GM18870 (cell line): ENCODE data around the gene EIPR1.
"Not testable (repeated sequence)": the region's sequence is repeated elsewhere in the genome, so short reads cannot be mapped to it uniquely, and the experiment has no call there.

Experiments
- ATAC-seq: cut with Tn5 transposase; IDR thresholded peaks from one replicate; pipeline ENCODE4 v1.9.1; 2021; ENCODE audit warnings: moderate library complexity; ENCODE audit not compliant: unreplicated experiment

The EIPR1 gene

DNA sequence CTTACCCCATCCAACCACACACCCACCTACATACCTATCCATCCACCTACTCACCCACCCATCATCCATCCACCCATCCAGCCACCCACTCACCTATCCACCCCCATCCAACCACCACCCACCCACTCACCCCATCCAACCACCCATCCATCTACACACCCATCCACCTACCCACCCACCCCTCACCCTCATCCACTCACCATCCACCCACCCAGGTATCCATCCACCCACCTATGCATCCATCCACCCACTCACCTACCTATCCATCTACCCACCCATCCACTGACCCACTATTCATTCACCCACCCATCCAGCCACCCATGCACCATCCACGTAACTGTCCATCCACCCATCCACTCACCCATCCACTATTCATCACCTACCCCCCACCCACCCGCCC is 194.8 kb downstream of the EIPR1 start:
- no peak for ATAC-seq

GRCh38 chr2:3181416-3182010 is 196.1 kb downstream of the EIPR1 start:
- no peak for ATAC-seq

DNA sequence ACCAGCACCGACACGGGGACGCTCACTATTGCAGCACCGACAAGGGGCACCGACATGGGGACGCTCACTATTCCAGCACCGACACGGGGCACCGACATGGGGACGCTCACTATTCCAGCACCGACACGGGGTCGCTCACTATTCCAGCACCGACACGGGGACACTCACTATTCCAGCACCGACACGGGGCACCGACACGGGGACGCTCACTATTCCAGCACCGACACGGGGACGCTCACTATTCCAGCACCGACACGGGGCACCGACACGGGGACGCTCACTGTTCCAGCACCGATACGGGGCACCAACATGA is 196.8 kb downstream of the EIPR1 start:
- not testable (repeated sequence) for ATAC-seq

DNA sequence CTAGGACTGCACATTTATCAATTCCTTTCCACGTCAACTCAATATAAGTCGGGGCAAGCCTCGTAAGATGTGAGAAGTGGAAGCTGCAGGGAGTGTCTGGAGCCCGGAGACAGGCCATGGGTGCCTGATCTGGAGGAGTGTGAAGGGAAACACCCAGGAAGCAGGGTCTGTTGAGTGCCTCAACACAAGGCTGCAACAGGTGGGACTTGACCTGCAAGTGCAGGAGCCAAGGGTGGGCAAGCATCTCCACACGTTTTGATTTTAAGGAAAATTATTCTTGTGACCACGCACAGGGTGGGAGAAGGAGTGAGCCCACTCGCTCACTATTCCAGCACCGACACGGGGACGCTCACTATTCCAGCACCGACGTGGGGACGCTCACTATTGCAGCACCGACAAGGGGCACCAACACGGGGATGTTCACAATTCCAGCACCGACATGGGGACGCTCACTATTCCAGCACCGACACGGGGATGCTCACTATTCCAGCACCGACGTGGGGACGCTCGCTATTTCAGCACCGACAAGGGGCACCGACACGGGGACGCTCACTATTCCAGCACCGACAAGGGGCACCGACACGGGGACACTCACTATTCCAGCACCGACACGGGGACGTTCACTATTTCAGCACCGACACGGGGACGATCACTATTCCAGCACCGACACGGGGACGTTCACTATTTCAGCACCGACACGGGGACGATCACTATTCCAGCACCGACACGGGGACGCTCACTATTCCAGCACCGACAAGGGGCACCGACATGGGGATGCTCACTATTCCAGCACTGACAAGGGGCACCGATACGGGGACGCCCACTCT is 197.3 kb downstream of the EIPR1 start:
- ATAC-seq = no peak

DNA sequence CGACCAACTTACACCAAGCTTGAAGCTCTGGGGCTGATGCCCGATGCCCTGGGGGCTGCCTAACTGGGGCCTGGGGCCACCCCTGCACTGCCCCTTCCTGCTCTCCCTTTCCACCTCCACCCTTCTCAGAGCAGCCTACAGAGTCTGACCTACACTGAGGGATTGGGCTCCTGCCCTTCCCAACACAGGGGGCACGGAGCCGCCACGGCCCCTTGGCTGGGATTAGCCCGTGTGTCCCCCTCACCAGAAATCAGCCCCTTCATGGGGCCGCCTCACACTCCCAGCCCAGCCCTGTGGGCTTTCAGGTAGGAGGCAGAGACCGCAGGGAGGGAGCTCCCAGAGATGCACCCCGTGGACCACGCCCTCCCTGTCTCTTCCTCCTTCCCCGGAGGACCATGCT is 198.0 kb downstream of the EIPR1 start:
- no peak for ATAC-seq

GRCh38 chr2:3179208-3179607 is 198.4 kb downstream of the EIPR1 start:
- ATAC-seq = no peak

DNA sequence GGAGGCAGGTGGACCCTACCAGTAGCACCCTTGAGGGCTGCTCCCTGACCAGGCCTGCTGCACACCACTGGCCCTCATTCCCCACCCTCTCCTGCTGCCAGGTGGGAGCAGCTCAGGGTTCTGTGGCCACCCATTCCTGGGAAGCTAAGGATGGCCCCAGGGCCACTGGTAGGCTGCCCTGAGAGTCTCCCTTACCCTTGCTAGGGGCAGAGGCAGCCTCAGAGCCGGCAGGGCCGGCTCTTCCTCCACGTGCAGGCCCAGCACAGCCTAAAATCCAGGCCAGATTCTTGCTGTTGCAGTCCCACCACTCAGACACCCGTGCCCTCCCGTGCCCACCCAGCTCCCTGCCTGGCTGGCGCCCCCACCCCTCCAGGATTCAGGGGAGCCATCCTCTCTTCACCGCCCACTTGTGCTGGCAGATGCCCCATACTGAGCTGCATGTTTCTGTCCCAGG is 199.0 kb downstream of the EIPR1 start:
- no peak for ATAC-seq

GRCh38 chr2:3177891-3178577 is 199.6 kb downstream of the EIPR1 start:
- no peak for ATAC-seq

- no peak for ATAC-seq
Observed at GRCh38 chr2:3176869-3177255, 200.8 kb downstream of the EIPR1 start.

DNA sequence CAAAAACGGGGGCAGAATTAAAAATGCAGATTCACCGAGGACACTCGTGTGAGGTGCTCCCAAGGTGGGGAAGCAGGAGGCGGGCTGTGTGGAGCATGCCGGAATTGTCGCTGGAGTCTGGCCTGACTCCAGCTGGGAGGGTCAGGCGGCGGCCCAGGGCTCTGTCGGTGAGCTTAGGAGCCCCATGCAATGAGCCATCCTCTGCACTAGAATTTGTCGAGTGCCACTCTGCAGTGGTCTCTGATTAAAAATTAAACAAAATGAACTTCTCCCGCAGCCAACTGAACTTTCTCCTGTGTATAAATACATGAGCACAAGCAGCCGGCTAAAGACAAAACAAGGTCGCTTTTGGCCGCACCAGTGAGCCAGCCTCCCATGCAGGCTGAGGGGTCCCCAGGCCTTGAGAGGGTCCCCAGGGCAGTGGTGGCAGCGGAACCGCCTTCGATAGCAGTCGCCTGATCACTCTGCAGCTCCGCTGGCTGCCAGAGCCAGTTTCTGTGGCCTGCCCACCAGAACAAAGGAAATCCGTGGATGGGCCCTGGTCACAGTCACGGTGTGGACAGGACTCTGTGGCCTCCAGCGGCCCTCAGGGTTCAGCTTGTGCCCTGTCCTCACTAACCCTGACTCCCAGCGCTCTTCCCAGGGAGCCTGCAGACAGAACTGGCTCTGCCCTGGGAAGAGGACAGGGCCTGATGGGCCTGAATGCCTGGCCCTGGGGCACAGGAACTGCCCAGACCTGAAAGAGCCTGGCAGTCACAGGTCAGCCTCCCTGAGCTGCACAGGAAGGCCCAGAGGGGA is 201.3 kb downstream of the EIPR1 start:
- ATAC-seq = no peak

GRCh38 chr2:3175568-3175955 is 202.1 kb downstream of the EIPR1 start:
- no peak for ATAC-seq

DNA sequence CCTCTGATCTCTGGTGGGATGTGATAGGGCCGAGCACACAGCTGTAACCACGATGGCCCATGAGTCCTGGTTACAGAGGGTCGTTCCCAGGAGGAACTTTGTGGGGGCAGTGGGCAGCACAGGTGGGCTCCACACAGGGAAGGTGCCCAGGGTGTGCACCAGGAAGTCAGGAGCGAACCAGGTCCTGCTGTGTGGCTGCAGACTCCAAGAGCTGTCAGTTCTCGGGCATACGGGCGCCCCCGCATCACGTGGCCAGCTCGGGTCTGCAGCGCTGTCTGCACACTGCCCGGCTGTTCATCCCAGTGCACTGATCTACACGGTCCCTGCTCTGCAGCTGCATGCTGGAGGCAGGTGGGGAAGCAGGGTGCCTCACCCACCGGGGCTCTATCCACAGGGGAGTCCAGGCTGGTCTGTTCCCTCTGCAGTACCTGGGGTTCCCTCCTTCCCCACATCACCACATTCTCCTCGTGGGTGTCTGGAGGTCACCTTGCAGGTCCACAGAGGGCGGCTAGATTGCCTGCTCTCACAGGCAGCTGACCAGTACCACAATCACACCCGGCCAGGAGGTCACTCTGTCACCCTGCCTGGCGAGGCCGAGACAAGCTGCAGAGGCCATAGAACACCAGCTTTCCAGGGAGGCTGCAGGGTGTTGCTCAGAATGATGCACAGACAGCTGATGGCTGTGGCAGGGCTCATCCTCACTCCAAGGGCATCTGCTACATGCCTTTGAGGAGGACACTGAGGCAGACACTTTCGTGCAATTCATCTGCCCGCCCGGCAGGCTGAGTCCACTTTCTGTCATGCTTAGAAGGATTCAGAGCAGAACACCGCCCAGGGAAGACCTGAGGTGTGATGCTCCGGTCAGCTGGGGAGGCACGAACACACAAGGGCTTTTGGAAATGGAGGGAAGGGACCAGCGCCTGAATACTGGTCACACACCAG is 202.7 kb downstream of the EIPR1 start:
- no peak for ATAC-seq

- no peak for ATAC-seq
Observed at GRCh38 chr2:3173031-3173430, 204.6 kb downstream of the EIPR1 start.

DNA sequence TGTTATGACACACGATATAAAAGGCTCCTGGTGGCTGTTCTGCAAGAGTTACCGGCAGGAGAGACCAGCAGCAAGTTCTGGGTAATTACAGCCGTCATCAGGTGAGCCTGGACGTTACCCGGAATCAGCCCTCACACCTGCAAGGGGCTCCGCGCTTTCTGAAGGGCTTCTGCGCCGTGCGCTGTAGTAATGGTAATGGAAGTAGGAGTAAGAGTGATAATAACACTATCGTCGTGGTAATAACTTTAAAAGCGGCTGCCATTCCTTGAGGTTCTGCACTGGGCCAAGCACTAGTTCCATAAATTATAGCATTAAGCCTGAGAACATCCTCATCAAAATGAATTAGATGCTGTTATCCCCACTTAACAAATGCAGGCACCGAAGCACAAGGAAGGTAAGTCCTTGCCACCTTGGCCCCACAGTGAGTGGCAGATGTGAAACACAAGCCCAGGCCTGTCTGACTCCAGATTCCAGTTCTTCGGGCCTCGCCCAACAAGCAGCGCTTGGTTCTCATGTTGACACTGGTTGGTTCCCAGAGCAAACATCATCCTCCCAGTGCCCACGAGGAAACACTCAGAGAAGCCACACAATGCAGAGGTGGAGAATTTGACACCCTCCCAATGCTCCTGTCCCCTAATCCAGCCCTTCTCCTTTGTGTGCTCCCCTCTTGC is 205.2 kb downstream of the EIPR1 start:
- no peak for ATAC-seq

- no peak for ATAC-seq
Observed at GRCh38 chr2:3171564-3172264, 205.9 kb downstream of the EIPR1 start.

DNA sequence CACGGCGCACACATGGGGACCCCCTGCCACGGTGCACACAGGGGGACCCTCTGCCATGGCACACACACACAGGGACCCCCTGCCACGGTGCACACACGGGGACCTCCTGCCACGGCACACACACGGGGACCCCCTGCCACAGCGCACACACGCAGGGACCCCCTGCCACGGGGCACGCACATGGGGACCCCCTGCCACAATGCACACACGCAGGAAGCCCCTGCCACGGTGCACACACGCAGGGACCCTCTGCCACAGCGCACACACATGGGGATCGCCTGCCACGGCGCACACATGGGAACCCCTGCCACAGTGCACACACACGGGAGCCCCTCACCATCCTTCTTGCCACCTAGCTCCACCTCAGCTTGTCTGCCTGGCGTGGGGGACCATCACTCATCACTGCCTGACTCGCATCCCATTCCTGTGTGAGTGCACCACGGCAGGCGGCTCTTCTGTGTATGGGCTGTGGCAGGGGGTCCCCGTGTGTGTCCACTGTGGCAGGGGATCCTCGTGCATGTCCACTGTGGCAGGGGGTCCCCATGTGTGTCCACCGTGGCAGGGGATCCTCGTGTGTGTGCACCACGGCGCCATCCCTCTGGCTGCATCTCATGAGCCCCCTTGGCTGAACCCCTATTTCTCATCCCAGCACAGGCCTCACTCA is 206.7 kb downstream of the EIPR1 start:
- ATAC-seq = no peak

GRCh38 chr2:3169106-3169870 is 208.3 kb downstream of the EIPR1 start:
- no peak for ATAC-seq
